ENCODE data around the gene ALG1. TPM values are rescaled to one million over a fixed set of nuclear protein-coding genes. Genes with fewer than 3 reads are reported as not detected.
A peak's percentile ranks its signal among the peaks of the same experiment; 100 is the strongest.
"Not testable (repeated sequence)": the region's sequence is repeated elsewhere in the genome, so short reads cannot be mapped to it uniquely, and the experiment has no call there.

The ALG1 gene
- total RNA-seq, 1 experiment from 2014 or later, result 31.4 TPM

- not testable (repeated sequence) for H3K4me1 Mint-ChIP-seq; H3K27me3 Mint-ChIP-seq (ENCODE audit: low read depth); ATAC-seq; DNase-seq (ENCODE audit: low spot score); H3K9me3 Mint-ChIP-seq; H3K4me3 Mint-ChIP-seq
- Mint-ChIP-seq H3K27ac (peak overlapping the region; percentile 78), H3K36me3 (peaks cover 36% of the 10 kb centered on the region)
- CTCF ChIA-PET, result interaction anchor here (0.6 to 3.2 kb wide), 17 partner anchors 9 to 406 kb away, joined by 3 to 31 read pairs (median 5); partner anchors contain the start of gene SEC14L5
- POLR2A ChIA-PET, result interaction anchor here (1.1 to 1.5 kb wide), 2 partner anchors 26 to 27 kb away, joined by 3 to 4 read pairs; no protein-coding TSS in a partner anchor
These were observed 12.6 kb downstream of the ALG1 start for GRCh38 chr16:5084099-5084731.

- CTCF ChIA-PET, result interaction anchor here (0.6 to 3.2 kb wide), 18 partner anchors 9 to 406 kb away, joined by 3 to 31 read pairs (median 4); partner anchors contain the start of gene SEC14L5
- not testable (repeated sequence) for H3K27ac Mint-ChIP-seq
These were observed 13.2 kb downstream of the ALG1 start for GRCh38 chr16:5084802-5085201.

GRCh38 chr16:5085716-5086115 is 14.1 kb downstream of the ALG1 start:
- H3K9me3 Mint-ChIP-seq; H3K27ac Mint-ChIP-seq; DNase-seq (ENCODE audit: low spot score); H3K4me1 Mint-ChIP-seq; H3K4me3 Mint-ChIP-seq; POLR2A ChIA-PET; ATAC-seq; H3K27me3 Mint-ChIP-seq (ENCODE audit: low read depth): not testable (repeated sequence)
- peaks cover 36% of the 10 kb centered on the region for H3K36me3 Mint-ChIP-seq
- CTCF ChIA-PET, result interaction anchor here (0.7 to 3.2 kb wide), 3 partner anchors 19 to 61 kb away, joined by 4 to 29 read pairs (median 10); no protein-coding TSS in a partner anchor

More at GRCh38 chr16:5084802-5085201, 13.2 kb downstream of the ALG1 start:
- peaks cover 33% of the 10 kb centered on the region for H3K36me3 Mint-ChIP-seq
- POLR2A ChIA-PET, result interaction anchor here (0.6 to 1.5 kb wide), 3 partner anchors 26 to 33 kb away, joined by 3 to 7 read pairs (median 4); no protein-coding TSS in a partner anchor
- H3K4me1 Mint-ChIP-seq; ATAC-seq; H3K27me3 Mint-ChIP-seq (ENCODE audit: low read depth); H3K4me3 Mint-ChIP-seq; H3K9me3 Mint-ChIP-seq: not testable (repeated sequence)
- DNase-seq (ENCODE audit: low spot score), result peak; percentile 90
- TF ChIP-seq CTCF (IDR thresholded peaks at IDR 0.05), result peak; percentile 75

- ATAC-seq; H3K27ac Mint-ChIP-seq; POLR2A ChIA-PET; H3K4me3 Mint-ChIP-seq; H3K4me1 Mint-ChIP-seq; H3K27me3 Mint-ChIP-seq (ENCODE audit: low read depth); H3K9me3 Mint-ChIP-seq; DNase-seq (ENCODE audit: low spot score); CTCF ChIA-PET: not testable (repeated sequence)
- H3K36me3 Mint-ChIP-seq, result peaks cover 33% of the 10 kb centered on the region
These were observed 16.6 kb downstream of the ALG1 start for GRCh38 chr16:5088086-5088790.

GRCh38 chr16:5088936-5089335 is 17.3 kb downstream of the ALG1 start:
- H3K9me3 Mint-ChIP-seq; H3K27me3 Mint-ChIP-seq (ENCODE audit: low read depth); H3K27ac Mint-ChIP-seq; DNase-seq (ENCODE audit: low spot score); H3K4me1 Mint-ChIP-seq; H3K4me3 Mint-ChIP-seq; POLR2A ChIA-PET; ATAC-seq: not testable (repeated sequence)
- H3K36me3 Mint-ChIP-seq, result peaks cover 33% of the 10 kb centered on the region
- CTCF ChIA-PET, result interaction anchor here (0.6 to 0.7 kb wide), 2 partner anchors 13 to 28 kb away, joined by 3 to 4 read pairs; no protein-coding TSS in a partner anchor

GRCh38 chr16:5089911-5090555 is 18.4 kb downstream of the ALG1 start:
- CTCF ChIA-PET, result interaction anchor here (0.5 kb wide), 1 partner anchor 146 kb away, joined by 3 read pairs; no protein-coding TSS in a partner anchor
- H3K4me3 Mint-ChIP-seq; ATAC-seq; H3K27me3 Mint-ChIP-seq (ENCODE audit: low read depth); H3K4me1 Mint-ChIP-seq; H3K27ac Mint-ChIP-seq; H3K9me3 Mint-ChIP-seq; DNase-seq (ENCODE audit: low spot score); POLR2A ChIA-PET: not testable (repeated sequence)
- H3K36me3 Mint-ChIP-seq, result peaks cover 28% of the 10 kb centered on the region

- H3K27ac Mint-ChIP-seq; POLR2A ChIA-PET; H3K9me3 Mint-ChIP-seq; H3K4me1 Mint-ChIP-seq; DNase-seq (ENCODE audit: low spot score); H3K4me3 Mint-ChIP-seq; H3K27me3 Mint-ChIP-seq (ENCODE audit: low read depth); ATAC-seq: not testable (repeated sequence)
- H3K36me3 Mint-ChIP-seq, result peaks cover 22% of the 10 kb centered on the region
- CTCF ChIA-PET, result interaction anchor here (0.5 kb wide), 1 partner anchor 145 kb away, joined by 3 read pairs; no protein-coding TSS in a partner anchor
These were observed 18.9 kb downstream of the ALG1 start for GRCh38 chr16:5090592-5090991.

- H3K27me3 Mint-ChIP-seq (ENCODE audit: low read depth); H3K27ac Mint-ChIP-seq; POLR2A ChIA-PET; DNase-seq (ENCODE audit: low spot score); ATAC-seq; H3K4me3 Mint-ChIP-seq; H3K9me3 Mint-ChIP-seq: not testable (repeated sequence)
- CTCF ChIA-PET, result interaction anchor here (1.4 kb wide), 1 partner anchor 135 kb away, joined by 6 read pairs; the partner anchor contains the start of gene SEC14L5
- peaks cover 13% of the 10 kb centered on the region for H3K4me1 Mint-ChIP-seq
- H3K36me3 Mint-ChIP-seq, result peaks cover 11% of the 10 kb centered on the region; the same call in 1 of the 2 replicates
These were observed 21.4 kb downstream of the ALG1 start for GRCh38 chr16:5093081-5093480.

- POLR2A ChIA-PET, result interaction anchor here (0.6 kb wide), 1 partner anchor 32 kb away, joined by 7 read pairs; no protein-coding TSS in a partner anchor
- CTCF ChIA-PET; ATAC-seq; DNase-seq (ENCODE audit: low spot score); H3K9me3 Mint-ChIP-seq; H3K36me3 Mint-ChIP-seq; H3K27ac Mint-ChIP-seq; H3K27me3 Mint-ChIP-seq (ENCODE audit: low read depth); H3K4me3 Mint-ChIP-seq: not testable (repeated sequence)
- peaks cover 15% of the 10 kb centered on the region for H3K4me1 Mint-ChIP-seq
These were observed 22.1 kb downstream of the ALG1 start for GRCh38 chr16:5093746-5094145.

- H3K27me3 Mint-ChIP-seq (ENCODE audit: low read depth); POLR2A ChIA-PET; CTCF ChIA-PET; H3K4me3 Mint-ChIP-seq; DNase-seq (ENCODE audit: low spot score); ATAC-seq; H3K9me3 Mint-ChIP-seq; H3K27ac Mint-ChIP-seq; H3K36me3 Mint-ChIP-seq: not testable (repeated sequence)
- H3K4me1 Mint-ChIP-seq, result peaks cover 17% of the 10 kb centered on the region
These were observed 23.6 kb downstream of the ALG1 start for GRCh38 chr16:5095145-5095830.
